Measurements from ENCODE around the gene TTC23L.
"Not testable (repeated sequence)": the region's sequence is repeated elsewhere in the genome, so short reads cannot be mapped to it uniquely, and the experiment has no call there.

TTC23L gene

GRCh38 chr5:34813509-34813908, 25.5 kb upstream of the TTC23L start:
- Histone ChIP-seq H3K4me1 (ENCODE audit: control insufficient read depth, insufficient read depth, low read length) (no peaks in the 10 kb centered on the region), H3K36me3 (ENCODE audit: control insufficient read depth, insufficient read depth, low read length) (no peaks in the 10 kb centered on the region), H3K4me3 (ENCODE audit: insufficient read depth, low read depth, low read length) (no peak overlapping the region), H3K27me3 (ENCODE audit: control insufficient read depth, insufficient read depth, low read length, poor library complexity, severe bottlenecking) (no peaks in the 10 kb centered on the region), H3K9me3 (ENCODE audit: control insufficient read depth, low read length) (no peaks in the 10 kb centered on the region), H3K27ac (ENCODE audit: insufficient read depth, low read depth, low read length, poor library complexity, severe bottlenecking) (no peak overlapping the region)
- 91 to 95% methylated on average over 2 of the region's 3 CpGs for WGBS, 2 experiments

- Histone ChIP-seq H3K27me3 (ENCODE audit: control insufficient read depth, insufficient read depth, low read length, poor library complexity, severe bottlenecking) (no peaks in the 10 kb centered on the region), H3K4me1 (ENCODE audit: control insufficient read depth, insufficient read depth, low read length) (no peaks in the 10 kb centered on the region), H3K27ac (ENCODE audit: insufficient read depth, low read depth, low read length, poor library complexity, severe bottlenecking) (no peak overlapping the region), H3K9me3 (ENCODE audit: control insufficient read depth, low read length) (no peaks in the 10 kb centered on the region), H3K36me3 (ENCODE audit: control insufficient read depth, insufficient read depth, low read length) (peaks cover under 1% of the 10 kb centered on the region), H3K4me3 (ENCODE audit: insufficient read depth, low read depth, low read length) (no peak overlapping the region)
- WGBS, 2 experiments: 96 to 100% methylated on average over 2 of the region's 3 CpGs
Observed at GRCh38 chr5:34817558-34818351, 21.2 kb upstream of the TTC23L start.

DNA sequence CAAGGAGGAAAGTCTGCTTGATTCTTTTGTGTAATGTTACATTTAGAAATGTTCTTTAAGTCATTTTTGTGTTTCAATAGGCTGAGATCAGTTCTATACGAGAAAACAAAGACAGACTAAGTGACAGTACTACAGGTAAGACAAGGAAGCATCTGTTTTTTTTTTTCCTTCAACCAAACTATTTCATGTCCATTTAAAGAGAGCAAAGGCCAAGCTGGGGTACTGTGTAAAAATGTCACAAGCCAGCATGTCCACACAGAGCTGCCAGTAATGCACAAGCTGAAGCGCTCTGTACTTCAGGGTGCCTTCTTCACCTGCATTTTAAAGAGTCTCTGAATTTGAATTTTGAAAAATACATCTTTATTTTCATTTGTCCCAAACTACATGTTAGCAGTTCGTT, 20.2 kb upstream of the TTC23L start:
- no peak overlapping the region for H3K27ac ChIP-seq (ENCODE audit: insufficient read depth, low read depth, low read length, poor library complexity, severe bottlenecking)
- WGBS, 2 experiments: 89 to 100% methylated on average over 3 of the region's 3 CpGs
- H3K4me1 ChIP-seq (ENCODE audit: control insufficient read depth, insufficient read depth, low read length): no peaks in the 10 kb centered on the region
- peaks cover 9% of the 10 kb centered on the region for H3K36me3 ChIP-seq (ENCODE audit: control insufficient read depth, insufficient read depth, low read length)
- no peak overlapping the region for H3K4me3 ChIP-seq (ENCODE audit: insufficient read depth, low read depth, low read length)
- H3K9me3 ChIP-seq (ENCODE audit: control insufficient read depth, low read length): no peaks in the 10 kb centered on the region
- H3K27me3 ChIP-seq (ENCODE audit: control insufficient read depth, insufficient read depth, low read length, poor library complexity, severe bottlenecking): no peaks in the 10 kb centered on the region

DNA sequence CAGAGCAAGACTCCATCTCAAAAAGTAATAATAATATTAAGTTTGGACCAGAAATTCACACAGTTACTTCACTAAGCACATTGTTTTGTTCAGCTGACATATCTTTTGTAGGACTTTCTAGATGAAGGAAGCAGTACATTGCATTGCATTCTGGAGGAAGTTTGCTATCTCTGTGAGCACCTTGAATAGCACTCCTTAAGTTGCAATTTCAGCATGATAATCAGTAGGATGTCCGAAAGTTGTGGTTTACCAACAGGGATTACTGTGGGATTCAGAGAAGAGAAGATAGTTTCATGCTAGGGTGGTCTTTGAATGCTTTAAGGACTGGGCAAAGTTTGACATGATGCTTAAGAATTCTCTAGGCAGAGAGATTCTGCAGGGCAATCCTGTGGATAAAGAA, 18.4 kb upstream of the TTC23L start:
- H3K27me3 ChIP-seq (ENCODE audit: control insufficient read depth, insufficient read depth, low read length, poor library complexity, severe bottlenecking): no peaks in the 10 kb centered on the region
- peaks cover 9% of the 10 kb centered on the region for H3K36me3 ChIP-seq (ENCODE audit: control insufficient read depth, insufficient read depth, low read length)
- H3K27ac ChIP-seq (ENCODE audit: insufficient read depth, low read depth, low read length, poor library complexity, severe bottlenecking): no peak overlapping the region
- H3K4me1 ChIP-seq (ENCODE audit: control insufficient read depth, insufficient read depth, low read length): no peaks in the 10 kb centered on the region
- no peak overlapping the region for H3K4me3 ChIP-seq (ENCODE audit: insufficient read depth, low read depth, low read length)
- no peaks in the 10 kb centered on the region for H3K9me3 ChIP-seq (ENCODE audit: control insufficient read depth, low read length)
- WGBS, 2 experiments: 85 to 96% methylated on average over 1 of the region's 1 CpG

- H3K36me3 ChIP-seq (ENCODE audit: control insufficient read depth, insufficient read depth, low read length): peaks cover 24% of the 10 kb centered on the region
- WGBS, 2 experiments: 94 to 96% methylated on average over 8 of the region's 8 CpGs
- no peaks in the 10 kb centered on the region for H3K4me1 ChIP-seq (ENCODE audit: control insufficient read depth, insufficient read depth, low read length)
Observed at GRCh38 chr5:34822956-34823715, 15.8 kb upstream of the TTC23L start.

DNA sequence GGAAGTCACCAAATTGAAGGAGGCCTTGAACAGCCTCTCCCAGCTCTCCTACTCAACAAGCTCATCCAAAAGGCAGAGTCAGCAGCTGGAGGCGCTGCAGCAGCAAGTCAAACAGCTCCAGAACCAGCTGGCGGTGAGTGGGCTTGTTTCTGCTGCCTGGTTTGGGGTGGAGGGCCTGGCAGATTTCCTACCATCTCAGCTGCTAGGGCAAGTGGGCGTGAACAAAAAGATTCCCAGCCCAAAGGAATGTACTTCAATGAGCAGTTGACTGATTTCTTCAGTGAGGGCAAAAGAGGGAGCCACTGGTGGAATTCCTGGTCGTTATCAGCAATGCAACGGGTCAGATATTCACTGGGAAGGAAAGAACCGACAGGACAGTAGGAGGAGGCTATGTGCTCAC, 12.6 kb upstream of the TTC23L start:
- Histone ChIP-seq H3K36me3 (ENCODE audit: control insufficient read depth, insufficient read depth, low read length) (peaks cover 34% of the 10 kb centered on the region), H3K4me1 (ENCODE audit: control insufficient read depth, insufficient read depth, low read length) (no peaks in the 10 kb centered on the region)

More at GRCh38 chr5:34822956-34823715, 15.8 kb upstream of the TTC23L start:
- H3K4me3 ChIP-seq (ENCODE audit: insufficient read depth, low read depth, low read length): no peak overlapping the region
- H3K27ac ChIP-seq (ENCODE audit: insufficient read depth, low read depth, low read length, poor library complexity, severe bottlenecking): no peak overlapping the region
- H3K27me3 ChIP-seq (ENCODE audit: control insufficient read depth, insufficient read depth, low read length, poor library complexity, severe bottlenecking): no peaks in the 10 kb centered on the region
- H3K9me3 ChIP-seq (ENCODE audit: control insufficient read depth, low read length): no peaks in the 10 kb centered on the region

GRCh38 chr5:34827588-34828506, 11.1 kb upstream of the TTC23L start:
- no peak overlapping the region for H3K27ac ChIP-seq (ENCODE audit: insufficient read depth, low read depth, low read length, poor library complexity, severe bottlenecking)
- peaks cover 32% of the 10 kb centered on the region for H3K36me3 ChIP-seq (ENCODE audit: control insufficient read depth, insufficient read depth, low read length)

More for the DNA sequence above, 12.6 kb upstream of the TTC23L start:
- Histone ChIP-seq H3K27me3 (ENCODE audit: control insufficient read depth, insufficient read depth, low read length, poor library complexity, severe bottlenecking) (no peaks in the 10 kb centered on the region), H3K9me3 (ENCODE audit: control insufficient read depth, low read length) (no peaks in the 10 kb centered on the region), H3K27ac (ENCODE audit: insufficient read depth, low read depth, low read length, poor library complexity, severe bottlenecking) (no peak overlapping the region), H3K4me3 (ENCODE audit: insufficient read depth, low read depth, low read length) (no peak overlapping the region)
- 69 to 75% methylated on average over 6 of the region's 6 CpGs for WGBS, 2 experiments

DNA sequence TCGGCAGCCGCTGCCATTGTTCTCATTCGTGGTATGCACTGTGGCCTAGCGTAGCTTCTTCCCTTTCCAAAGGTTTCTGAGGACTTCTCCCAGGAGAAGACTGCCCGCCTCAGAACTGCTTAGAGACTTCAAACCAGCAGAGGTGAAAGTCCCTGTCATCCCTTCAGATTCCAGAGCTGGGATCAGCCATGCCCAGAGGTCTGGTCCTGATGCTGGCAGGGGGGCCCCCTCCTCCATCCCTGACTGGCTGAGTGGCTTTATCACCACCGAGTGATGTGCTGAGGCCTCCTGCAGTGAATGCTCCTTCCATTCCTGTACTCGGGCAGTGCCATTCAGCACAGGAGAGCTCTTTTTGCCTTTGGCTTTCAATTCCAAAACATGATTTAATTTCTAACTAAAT, 8.1 kb upstream of the TTC23L start:
- not testable (repeated sequence) for H3K27me3 ChIP-seq (ENCODE audit: control insufficient read depth, insufficient read depth, low read length, poor library complexity, severe bottlenecking); H3K4me3 ChIP-seq (ENCODE audit: insufficient read depth, low read depth, low read length); H3K27ac ChIP-seq (ENCODE audit: insufficient read depth, low read depth, low read length, poor library complexity, severe bottlenecking); H3K4me1 ChIP-seq (ENCODE audit: control insufficient read depth, insufficient read depth, low read length); H3K9me3 ChIP-seq (ENCODE audit: control insufficient read depth, low read length)
- peaks cover 25% of the 10 kb centered on the region for H3K36me3 ChIP-seq (ENCODE audit: control insufficient read depth, insufficient read depth, low read length)
- WGBS, 2 experiments: 71 to 74% methylated on average over 5 to 6 of the region's 7 CpGs

More at GRCh38 chr5:34827588-34828506, 11.1 kb upstream of the TTC23L start:
- no peaks in the 10 kb centered on the region for H3K9me3 ChIP-seq (ENCODE audit: control insufficient read depth, low read length)
- H3K4me1 ChIP-seq (ENCODE audit: control insufficient read depth, insufficient read depth, low read length): no peaks in the 10 kb centered on the region
- 94 to 95% methylated on average over 5 to 6 of the region's 6 CpGs for WGBS, 2 experiments
- H3K27me3 ChIP-seq (ENCODE audit: control insufficient read depth, insufficient read depth, low read length, poor library complexity, severe bottlenecking): no peaks in the 10 kb centered on the region
- no peak overlapping the region for H3K4me3 ChIP-seq (ENCODE audit: insufficient read depth, low read depth, low read length)

DNA sequence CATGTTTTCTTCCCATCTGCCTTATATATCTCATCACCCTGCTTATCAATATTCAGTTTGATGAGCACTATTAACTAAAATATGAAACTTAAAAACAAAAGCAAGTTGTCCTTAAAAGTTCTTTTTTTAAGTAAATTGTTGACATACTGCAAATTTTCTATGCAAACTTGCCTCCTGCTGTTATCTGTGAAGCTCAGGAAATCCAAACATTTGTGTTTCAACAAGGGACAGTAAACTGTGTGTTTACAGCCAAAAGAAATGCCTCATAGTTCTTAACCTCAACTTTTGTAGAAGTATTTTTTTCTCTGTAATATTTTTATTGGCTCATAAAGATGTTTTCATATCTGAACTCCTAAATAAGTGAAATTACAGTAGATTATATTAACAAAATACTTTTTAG, 7.7 kb upstream of the TTC23L start:
- H3K27me3 ChIP-seq (ENCODE audit: control insufficient read depth, insufficient read depth, low read length, poor library complexity, severe bottlenecking): no peaks in the 10 kb centered on the region
- peaks cover 24% of the 10 kb centered on the region for H3K36me3 ChIP-seq (ENCODE audit: control insufficient read depth, insufficient read depth, low read length)
- no peak overlapping the region for H3K4me3 ChIP-seq (ENCODE audit: insufficient read depth, low read depth, low read length)
- H3K9me3 ChIP-seq (ENCODE audit: control insufficient read depth, low read length): no peaks in the 10 kb centered on the region
- H3K4me1 ChIP-seq (ENCODE audit: control insufficient read depth, insufficient read depth, low read length): no peaks in the 10 kb centered on the region
- no peak overlapping the region for H3K27ac ChIP-seq (ENCODE audit: insufficient read depth, low read depth, low read length, poor library complexity, severe bottlenecking)

GRCh38 chr5:34832568-34832967, 6.4 kb upstream of the TTC23L start:
- Histone ChIP-seq H3K27ac (ENCODE audit: insufficient read depth, low read depth, low read length, poor library complexity, severe bottlenecking) (no peak overlapping the region), H3K9me3 (ENCODE audit: control insufficient read depth, low read length) (no peaks in the 10 kb centered on the region), H3K4me3 (ENCODE audit: insufficient read depth, low read depth, low read length) (no peak overlapping the region), H3K4me1 (ENCODE audit: control insufficient read depth, insufficient read depth, low read length) (no peaks in the 10 kb centered on the region), H3K27me3 (ENCODE audit: control insufficient read depth, insufficient read depth, low read length, poor library complexity, severe bottlenecking) (no peaks in the 10 kb centered on the region), H3K36me3 (ENCODE audit: control insufficient read depth, insufficient read depth, low read length) (peaks cover 12% of the 10 kb centered on the region)
- 91 to 100% methylated on average over 4 of the region's 5 CpGs for WGBS, 2 experiments

All from ectodermal cell (in vitro differentiated cells).